Testis (tissue), 3 donors: ENCODE results near the gene HSD17B12. TPM values are rescaled to one million over a fixed set of nuclear protein-coding genes. Genes with fewer than 3 reads are reported as not detected.

Source experiments
- DNase-seq: peaks from one replicate; pipeline ENCODE4 v3.0.0-alpha.2; 2019
- H3K27ac ChIP-seq, 2 donors: fragments of 200-600 bp; sonication (generic); one replicate each; pipeline ENCODE4 v1.5.1; 2019
- H3K27me3 ChIP-seq: fragments of 200-600 bp; sonication (generic); one replicate; pipeline ENCODE4 v1.5.1; 2019
- H3K36me3 ChIP-seq: fragments of 200-600 bp; sonication (generic); one replicate; pipeline ENCODE4 v1.5.1; 2017; ENCODE audit warnings: low read depth; ENCODE audit errors: missing control alignments
- H3K4me1 ChIP-seq: fragments of 200-600 bp; sonication (generic); one replicate; pipeline ENCODE4 v1.5.1; 2019
- H3K4me3 ChIP-seq, 2 donors: fragments of 200-600 bp; sonication (generic); one replicate each; pipeline ENCODE4 v1.5.1; 2017 to 2019
- H3K9me3 ChIP-seq: fragments of 200-600 bp; sonication (generic); one replicate; pipeline ENCODE4 v1.5.1; 2017
- POLR2A ChIP-seq: fragments of 450-650 bp; IDR thresholded peaks from one replicate; pipeline ENCODE4 v1.6.1; 2017; ENCODE audit warnings: antibody characterized with exemption, mild to moderate bottlenecking, moderate library complexity
- WGBS, 2 donors: methylation state at CpG; one replicate each; pipeline ENCODE4 v1.1.5; 2018; 5-methylcytosine and 5-hydroxymethylcytosine counted together
- intact Hi-C: fragments of 100-400 bp; cut with DNase I; formaldehyde crosslinking; loops from one replicate; pipeline ENCODE4 v1.15.1; 2023; ENCODE audit warnings: low total_unique reads
- polyA plus RNA-seq: library from polyadenylated mRNA; stranded (reverse); fragments of 350-450 nt; fragmentation: Illumina TruSeq; extraction: RNeasy Lipid Tissue Mini Kit (QIAGEN cat#74804); gene quantifications from one replicate; pipeline ENCODE4 v1.2.3, GENCODE V29; 2014; ENCODE audit warnings: low read depth, low replicate concordance; ENCODE audit not compliant: insufficient read depth
- total RNA-seq, 2 donors: library from RNA; depleted of rRNA; stranded (reverse); fragments of >200 nt; gene quantifications; one replicate each; pipeline ENCODE4 v1.2.3, GENCODE V29; 2016
- TF ChIP-seq, protein P1 (sequence below), 3 experiments: fragments of 450-650 bp in 2 of 3; fragments of 200-600 bp in 1 of 3; sonication (generic) in 1 of 3; IDR thresholded peaks; one replicate each; pipeline ENCODE4 v1.5.1; 2016 to 2019; ENCODE audit warnings: antibody characterized with exemption in 3 of 3, mild to moderate bottlenecking in 2 of 3, moderate library complexity in 1 of 3

HSD17B12 gene
- total and polyA plus RNA-seq, 3 donors from 2014 or later: 59.6 to 113 (median 93.5) TPM

DNA sequence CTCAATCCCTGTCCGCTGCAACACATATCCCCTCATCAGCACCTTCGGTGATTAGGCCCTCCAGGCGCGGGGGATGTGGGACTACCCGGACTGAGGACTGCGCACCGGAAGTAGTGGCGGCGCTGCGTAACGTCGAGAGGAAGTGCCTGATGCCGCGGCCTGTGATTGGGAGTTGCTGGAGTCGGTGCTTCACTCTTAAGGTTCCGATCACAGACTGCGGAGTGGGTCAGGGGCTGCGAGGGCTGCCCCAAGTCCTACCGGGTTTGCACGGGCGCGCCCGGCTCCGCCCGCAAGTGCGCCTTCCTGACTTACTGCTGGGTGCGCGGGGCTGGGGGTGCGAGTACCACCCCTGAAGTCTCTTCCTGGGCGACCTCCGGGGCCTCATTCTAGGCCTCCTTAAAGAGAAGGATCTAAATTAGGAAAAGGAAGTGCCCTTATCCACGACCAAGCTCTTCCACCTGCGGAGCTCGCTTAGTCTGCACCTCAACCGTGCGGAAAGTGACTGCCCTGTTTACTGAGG is 200.2 kb downstream of the HSD17B12 start, which contains the start of gene ALKBH3:
Gene ALKBH3, plus strand, starts transcription at position 192 of the 520 bp plus-strand sequence. CDS start 1,822 bp downstream, outside the sequence.
- H3K4me3 ChIP-seq: peak within 1 kb of the TSS; percentile 71 to 81
- H3K9me3 ChIP-seq: no peaks in the 10 kb centered on the region
- H3K36me3 ChIP-seq: no peaks in the 10 kb centered on the region
- intact Hi-C loops: no loop called here
- H3K27me3 ChIP-seq: no peaks in the 10 kb centered on the region
- peak; percentile 96 for DNase-seq
- 0 to 2% methylated on average over 6 to 34 of the region's 36 CpGs for WGBS, 2 donors
- no peak for TF ChIP-seq POLR2A
- TF ChIP-seq, protein P1, sequence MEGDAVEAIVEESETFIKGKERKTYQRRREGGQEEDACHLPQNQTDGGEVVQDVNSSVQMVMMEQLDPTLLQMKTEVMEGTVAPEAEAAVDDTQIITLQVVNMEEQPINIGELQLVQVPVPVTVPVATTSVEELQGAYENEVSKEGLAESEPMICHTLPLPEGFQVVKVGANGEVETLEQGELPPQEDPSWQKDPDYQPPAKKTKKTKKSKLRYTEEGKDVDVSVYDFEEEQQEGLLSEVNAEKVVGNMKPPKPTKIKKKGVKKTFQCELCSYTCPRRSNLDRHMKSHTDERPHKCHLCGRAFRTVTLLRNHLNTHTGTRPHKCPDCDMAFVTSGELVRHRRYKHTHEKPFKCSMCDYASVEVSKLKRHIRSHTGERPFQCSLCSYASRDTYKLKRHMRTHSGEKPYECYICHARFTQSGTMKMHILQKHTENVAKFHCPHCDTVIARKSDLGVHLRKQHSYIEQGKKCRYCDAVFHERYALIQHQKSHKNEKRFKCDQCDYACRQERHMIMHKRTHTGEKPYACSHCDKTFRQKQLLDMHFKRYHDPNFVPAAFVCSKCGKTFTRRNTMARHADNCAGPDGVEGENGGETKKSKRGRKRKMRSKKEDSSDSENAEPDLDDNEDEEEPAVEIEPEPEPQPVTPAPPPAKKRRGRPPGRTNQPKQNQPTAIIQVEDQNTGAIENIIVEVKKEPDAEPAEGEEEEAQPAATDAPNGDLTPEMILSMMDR (IDR thresholded peaks at IDR 0.05): peak in 1 of 3 experiments; percentile 45
- H3K27ac ChIP-seq: peak within 1 kb of the TSS; percentile 42 to 47
- peaks cover 12% of the 10 kb centered on the region for H3K4me1 ChIP-seq

DNA sequence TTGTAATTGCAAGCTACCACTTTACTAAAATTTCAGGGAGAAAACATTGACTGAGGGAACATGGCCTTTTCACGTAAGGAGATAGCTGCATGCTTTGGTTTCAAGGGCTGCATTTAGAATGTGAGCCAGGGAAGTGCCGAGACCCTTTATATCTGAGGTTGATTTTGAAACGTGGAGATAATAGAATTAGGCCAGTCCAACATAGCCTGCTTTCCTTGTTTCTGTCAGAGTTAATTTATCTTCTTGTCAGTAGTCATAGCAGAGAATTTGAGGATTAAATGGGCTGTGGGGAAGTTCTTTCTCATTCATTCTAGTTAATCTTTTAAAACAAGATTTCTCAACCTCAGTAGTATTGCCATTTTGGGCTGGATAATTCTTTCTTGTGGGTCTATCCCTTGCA is 212.3 kb downstream of the HSD17B12 start:
- WGBS, 2 donors: 39 to 44% methylated on average over 3 of the region's 3 CpGs
- intact Hi-C loops: no loop called here
- no peak overlapping the region for H3K27ac ChIP-seq
- TF ChIP-seq POLR2A: no peak
- TF ChIP-seq, protein P1 (IDR thresholded peaks at IDR 0.05): no peak
- H3K27me3 ChIP-seq: no peaks in the 10 kb centered on the region
- H3K36me3 ChIP-seq: no peaks in the 10 kb centered on the region
- no peaks in the 10 kb centered on the region for H3K9me3 ChIP-seq
- no peak for DNase-seq
- no peaks in the 10 kb centered on the region for H3K4me1 ChIP-seq
- no peak overlapping the region for H3K4me3 ChIP-seq

GRCh38 chr11:43894546-43894945 is 214.0 kb downstream of the HSD17B12 start:
- Histone ChIP-seq H3K4me3 (no peak overlapping the region), H3K27me3 (no peaks in the 10 kb centered on the region), H3K9me3 (no peaks in the 10 kb centered on the region), H3K4me1 (no peaks in the 10 kb centered on the region), H3K36me3 (no peaks in the 10 kb centered on the region), H3K27ac (no peak overlapping the region)
- DNase-seq: no peak
- intact Hi-C loops: no loop called here
- no peak for TF ChIP-seq POLR2A
- TF ChIP-seq, protein P1 (IDR thresholded peaks at IDR 0.05): no peak
- WGBS, 2 donors: 70 to 87% methylated on average over 2 of the region's 2 CpGs

DNA sequence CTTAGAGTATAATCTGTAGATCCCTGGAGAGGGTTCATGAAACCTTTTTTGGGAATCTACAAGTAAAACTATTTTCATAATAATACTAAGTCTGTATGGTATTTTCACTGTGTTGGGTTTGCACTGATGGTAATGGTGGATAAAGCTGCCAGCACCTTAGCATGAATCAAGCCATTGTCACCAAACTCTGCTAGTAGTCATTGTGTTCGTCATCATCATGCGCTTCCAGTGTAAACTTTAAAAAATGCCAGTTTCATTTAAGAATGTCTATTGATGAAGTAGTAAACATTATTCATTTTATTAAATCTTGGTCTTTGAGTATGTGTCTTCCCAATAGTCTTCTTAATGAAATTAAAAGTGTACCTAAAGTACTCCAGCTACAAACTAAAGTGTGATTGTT is 215.1 kb downstream of the HSD17B12 start:
- no peaks in the 10 kb centered on the region for H3K4me1 ChIP-seq
- no peak for DNase-seq
- H3K36me3 ChIP-seq: no peaks in the 10 kb centered on the region
- TF ChIP-seq, protein P1 (IDR thresholded peaks at IDR 0.05): no peak
- TF ChIP-seq POLR2A: no peak
- no peak overlapping the region for H3K27ac ChIP-seq
- 95 to 96% methylated on average over 2 of the region's 2 CpGs for WGBS, 2 donors
- no peak overlapping the region for H3K4me3 ChIP-seq
- no peaks in the 10 kb centered on the region for H3K9me3 ChIP-seq
- intact Hi-C loops: no loop called here
- H3K27me3 ChIP-seq: no peaks in the 10 kb centered on the region

- no peak for DNase-seq
- H3K27ac ChIP-seq: no peak overlapping the region
- TF ChIP-seq, protein P1 (IDR thresholded peaks at IDR 0.05): no peak
- TF ChIP-seq POLR2A: no peak
- intact Hi-C loops: no loop called here
- WGBS, 2 donors: 88 to 96% methylated on average over 5 to 7 of the region's 7 CpGs
- H3K27me3 ChIP-seq: no peaks in the 10 kb centered on the region
- H3K4me3 ChIP-seq: no peak overlapping the region
- H3K4me1 ChIP-seq: no peaks in the 10 kb centered on the region
- H3K36me3 ChIP-seq: no peaks in the 10 kb centered on the region
- H3K9me3 ChIP-seq: no peaks in the 10 kb centered on the region
These were observed 218.0 kb downstream of the HSD17B12 start for GRCh38 chr11:43898574-43898973.
